Activated CD4-positive, alpha-beta T cell treated with anti-CD3 and anti-CD28 coated beads, Interleukin-10, Interleukin-2, amounts not matched to agents 100 ng/mL and 50 ng/mL, durations not matched to agents 16 hours and 8 hours (primary cell): ENCODE measurements around the gene GLB1L3.
A peak's percentile ranks its signal among the peaks of the same experiment; 100 is the strongest.

Experiments used
- DNase-seq: peaks from one replicate; pipeline ENCODE4 v3.0.0-alpha.2; 2020

The GLB1L3 gene

GRCh38 chr11:134346101-134346975 is 70.2 kb downstream of the GLB1L3 start:
- DNase-seq = no peak

GRCh38 chr11:134346976-134347350 is 70.8 kb downstream of the GLB1L3 start:
- no peak for DNase-seq

GRCh38 chr11:134347441-134347840 is 71.3 kb downstream of the GLB1L3 start:
- DNase-seq = no peak

GRCh38 chr11:134349109-134349801 is 73.1 kb downstream of the GLB1L3 start:
- DNase-seq = peak; percentile 21

- DNase-seq = no peak
Observed at GRCh38 chr11:134349802-134350355, 73.7 kb downstream of the GLB1L3 start.

GRCh38 chr11:134350381-134350780 is 74.2 kb downstream of the GLB1L3 start:
- DNase-seq = no peak

- DNase-seq = no peak
Observed at GRCh38 chr11:134352111-134352510, 75.9 kb downstream of the GLB1L3 start.

GRCh38 chr11:134355136-134355535 is 79.0 kb downstream of the GLB1L3 start:
- DNase-seq = no peak

- DNase-seq = no peak
Observed at GRCh38 chr11:134355656-134356055, 79.5 kb downstream of the GLB1L3 start.

- DNase-seq = no peak
Observed at GRCh38 chr11:134356656-134357544, 80.7 kb downstream of the GLB1L3 start.

GRCh38 chr11:134357545-134357839 is 81.3 kb downstream of the GLB1L3 start:
- DNase-seq = no peak

GRCh38 chr11:134358165-134358855 is 82.1 kb downstream of the GLB1L3 start:
- DNase-seq = no peak

GRCh38 chr11:134358856-134359490 is 82.8 kb downstream of the GLB1L3 start:
- DNase-seq = no peak

GRCh38 chr11:134359646-134360045 is 83.5 kb downstream of the GLB1L3 start:
- DNase-seq = no peak

- peak; percentile 85 for DNase-seq
Observed at GRCh38 chr11:134360050-134360835, 84.1 kb downstream of the GLB1L3 start.

- DNase-seq = no peak
Observed at GRCh38 chr11:134361661-134362060, 85.5 kb downstream of the GLB1L3 start.

- DNase-seq = no peak
Observed at GRCh38 chr11:134362192-134362901, 86.2 kb downstream of the GLB1L3 start.

GRCh38 chr11:134363161-134363560 is 87.0 kb downstream of the GLB1L3 start:
- no peak for DNase-seq

GRCh38 chr11:134363592-134363991 is 87.4 kb downstream of the GLB1L3 start:
- no peak for DNase-seq

GRCh38 chr11:134364261-134364660 is 88.1 kb downstream of the GLB1L3 start:
- DNase-seq = no peak
